HepG2 (cell line): Measurements from ENCODE around the gene TNNI2. TPM values are rescaled to one million over a fixed set of nuclear protein-coding genes. Genes with fewer than 3 reads are reported as not detected.
A peak's percentile ranks its signal among the peaks of the same experiment; 100 is the strongest.

ENCODE experiments used
- DPF2 ChIP-seq: sonication (generic); formaldehyde crosslinking; IDR thresholded peaks from 2 replicates; pipeline ENCODE4 v1.4.0; 2020; ENCODE audit warnings: mild to moderate bottlenecking, low read depth, missing genetic modification reagents, borderline replicate concordance
- FOXP4 ChIP-seq: sonication (generic); formaldehyde crosslinking; IDR thresholded peaks from 2 replicates; pipeline ENCODE4 v1.4.0; 2020; ENCODE audit warnings: missing genetic modification reagents
- HCFC1 ChIP-seq: fragments of 150-350 bp; IDR thresholded peaks from 2 replicates; pipeline ENCODE4 v1.6.1; 2014; ENCODE audit warnings: low read depth, low read length
- IKZF4 ChIP-seq: sonication (generic); formaldehyde crosslinking; IDR thresholded peaks from 2 replicates; pipeline ENCODE4 v1.5.1; 2020; ENCODE audit warnings: borderline replicate concordance, mild to moderate bottlenecking, low read depth, missing genetic modification reagents; ENCODE audit errors: not compliant biosample characterization
- KAT2B ChIP-seq: fragments of 150-350 bp; IDR thresholded peaks from 2 replicates; pipeline ENCODE4 v1.6.1; 2014; ENCODE audit warnings: low read depth, low read length, borderline replicate concordance
- NFATC3 ChIP-seq: sonication (generic); formaldehyde crosslinking; IDR thresholded peaks from 2 replicates; pipeline ENCODE4 v1.5.1; 2020; ENCODE audit warnings: mild to moderate bottlenecking, missing genetic modification reagents
- NFE2L2 ChIP-seq: fragments of 150-350 bp; IDR thresholded peaks from 2 replicates; pipeline ENCODE4 v1.6.1; 2014; ENCODE audit warnings: low read length
- NRL ChIP-seq: sonication (generic); formaldehyde crosslinking; IDR thresholded peaks from 2 replicates; pipeline ENCODE4 v1.5.0; 2020; ENCODE audit warnings: missing genetic modification reagents, mild to moderate bottlenecking, moderate library complexity, borderline replicate concordance
- REPIN1 ChIP-seq: sonication (generic); formaldehyde crosslinking; IDR thresholded peaks from 2 replicates; pipeline ENCODE4 v1.8.0; 2022; ENCODE audit warnings: missing genetic modification reagents, low read depth, mild to moderate bottlenecking, borderline replicate concordance
- TGIF2 ChIP-seq: IDR thresholded peaks from 2 replicates; pipeline ENCODE4 v1.6.1; 2016; ENCODE audit warnings: control low read depth, missing compliant biosample characterization
- ZFX ChIP-seq: sonication (generic); formaldehyde crosslinking; IDR thresholded peaks from 2 replicates; pipeline ENCODE4 v1.4.0; 2020; ENCODE audit warnings: mild to moderate bottlenecking, low read depth, missing genetic modification reagents, moderate library complexity
- ZNF205 ChIP-seq: IDR thresholded peaks from 2 replicates; pipeline ENCODE4 v1.6.1; 2018; ENCODE audit warnings: missing biosample characterization, missing genetic modification reagents
- ZNF644 ChIP-seq: IDR thresholded peaks from 2 replicates; pipeline ENCODE4 v1.6.1; 2016; ENCODE audit warnings: low read depth
- ZNF646 ChIP-seq: sonication (generic); formaldehyde crosslinking; IDR thresholded peaks from 2 replicates; pipeline ENCODE4 v1.9.0; 2021; ENCODE audit warnings: mild to moderate bottlenecking, missing genetic modification reagents
- ZNF652 ChIP-seq: IDR thresholded peaks from 2 replicates; pipeline ENCODE4 v1.6.1; 2016; ENCODE audit warnings: low read depth, borderline replicate concordance
- polyA plus RNA-seq, 8 experiments: library from polyadenylated mRNA; depleted of rRNA in 3 of 8; stranded (reverse) in 7 of 8; unstranded in 1 of 8; fragments of >200 nt; fragmentation: Illumina TruSeq in 4 of 8; extraction: Trizol in 4 of 8; gene quantifications; 2 replicates each; pipeline versions ENCODE4 v1.2.1 to v1.2.3, GENCODE V29; 2011 to 2016; ENCODE audit warnings: low read depth in 4 of 8, missing spikeins in 1 of 8, mixed read lengths in 1 of 8; ENCODE audit not compliant: insufficient read depth in 1 of 8
- total RNA-seq, 5 experiments: library from RNA; depleted of rRNA; stranded (reverse); fragments of >200 nt; fragmentation: Illumina TruSeq; extraction: Trizol; gene quantifications; 2 replicates each; pipeline ENCODE4 v1.2.3, GENCODE V29; 2016; ENCODE audit warnings: low read depth in 1 of 5
- TF ChIP-seq, protein P1 (sequence below): sonication (generic); formaldehyde crosslinking; IDR thresholded peaks from 2 replicates; pipeline ENCODE4 v1.5.0; 2020; ENCODE audit warnings: missing genetic modification reagents, mild to moderate bottlenecking, borderline replicate concordance
- TF ChIP-seq, protein P2 (sequence below): sonication (generic); formaldehyde crosslinking; conservative IDR thresholded peaks from 2 replicates; pipeline ENCODE4 v1.8.0; 2022; ENCODE audit warnings: mild to moderate bottlenecking, moderate library complexity, missing genetic modification reagents

TNNI2 gene
- total and polyA plus RNA-seq, 2 of the 13 experiments (the other 11 are each of a cell fraction or from before 2014, with no cell fraction given) = 7.2 to 12.0 TPM

DNA sequence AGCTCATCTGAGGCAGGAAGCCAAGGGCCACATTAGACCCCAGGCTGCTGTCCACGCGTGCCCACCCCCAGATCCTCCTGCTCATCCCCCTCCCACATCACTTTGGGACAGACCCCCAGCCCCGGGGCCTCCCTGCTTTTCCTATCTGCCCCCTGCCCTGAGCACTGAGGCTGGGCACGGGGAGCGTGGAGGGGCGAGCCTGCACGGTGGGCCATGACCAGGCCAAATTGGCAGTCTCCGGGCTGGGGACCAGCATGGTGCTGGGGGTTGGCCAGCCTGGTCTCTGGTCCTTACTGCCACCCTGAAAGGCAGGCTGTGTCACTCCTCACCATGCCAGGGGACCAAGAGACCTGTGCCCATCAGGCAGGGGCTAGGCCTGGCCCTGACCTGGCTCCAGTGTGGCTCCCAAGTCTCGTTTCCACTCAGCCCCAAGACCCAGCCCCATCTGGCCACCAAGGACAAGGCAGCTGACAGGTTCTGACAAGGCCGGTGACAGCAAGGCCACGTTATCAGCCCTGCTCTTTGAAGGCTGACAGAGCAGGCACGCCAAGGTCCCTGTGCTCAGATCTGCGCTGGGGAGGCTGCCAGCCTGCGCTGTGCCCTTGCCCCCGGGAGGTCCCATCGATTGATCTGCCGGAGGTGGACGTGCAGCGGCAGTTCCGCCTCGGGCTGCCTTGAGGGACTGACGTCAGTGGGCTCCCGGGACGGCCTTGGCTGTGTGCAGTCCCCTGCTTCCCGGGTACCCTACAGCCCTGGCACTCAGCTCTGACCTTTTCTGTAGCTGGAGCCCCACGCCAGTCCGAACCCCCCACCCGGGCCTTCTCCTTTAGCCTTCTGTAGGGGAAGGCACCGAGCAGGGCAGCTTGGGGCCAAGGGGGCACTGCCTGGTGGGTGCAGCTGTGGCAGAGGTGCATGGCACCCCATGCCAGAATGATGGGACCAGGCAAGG is 3.6 kb downstream of the TNNI2 start (continued):
- TF ChIP-seq ZNF646 (CRISPR knock-in tag) (no peak), NFATC3 (CRISPR knock-in tag) (no peak), FOXP4 (CRISPR knock-in tag) (peak; percentile 83), ZNF644 (CRISPR knock-in tag) (peak; percentile 58; the same call in 1 of the 2 replicates), IKZF4 (CRISPR knock-in tag) (peak; percentile 70), KAT2B (peak; percentile 21; the same call in 1 of the 2 replicates), ZNF205 (peak; percentile 90), DPF2 (CRISPR knock-in tag) (peak; percentile 92), ZNF652 (CRISPR knock-in tag) (no peak; the same call in 1 of the 2 replicates), TGIF2 (peak; percentile 88), NRL (peak; percentile 94), NFE2L2 (no peak), HCFC1 (no peak), ZFX (peak; percentile 96), REPIN1 (peak; percentile 81; the same call in 1 of the 2 replicates)
- TF ChIP-seq, protein P1, sequence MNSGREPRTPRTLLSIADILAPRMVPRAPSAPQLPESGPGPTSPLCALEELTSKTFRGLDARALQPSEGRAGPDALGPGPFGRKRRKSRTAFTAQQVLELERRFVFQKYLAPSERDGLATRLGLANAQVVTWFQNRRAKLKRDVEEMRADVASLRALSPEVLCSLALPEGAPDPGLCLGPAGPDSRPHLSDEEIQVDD (CRISPR knock-in tag) = peak; percentile 91
- TF ChIP-seq, protein P2, sequence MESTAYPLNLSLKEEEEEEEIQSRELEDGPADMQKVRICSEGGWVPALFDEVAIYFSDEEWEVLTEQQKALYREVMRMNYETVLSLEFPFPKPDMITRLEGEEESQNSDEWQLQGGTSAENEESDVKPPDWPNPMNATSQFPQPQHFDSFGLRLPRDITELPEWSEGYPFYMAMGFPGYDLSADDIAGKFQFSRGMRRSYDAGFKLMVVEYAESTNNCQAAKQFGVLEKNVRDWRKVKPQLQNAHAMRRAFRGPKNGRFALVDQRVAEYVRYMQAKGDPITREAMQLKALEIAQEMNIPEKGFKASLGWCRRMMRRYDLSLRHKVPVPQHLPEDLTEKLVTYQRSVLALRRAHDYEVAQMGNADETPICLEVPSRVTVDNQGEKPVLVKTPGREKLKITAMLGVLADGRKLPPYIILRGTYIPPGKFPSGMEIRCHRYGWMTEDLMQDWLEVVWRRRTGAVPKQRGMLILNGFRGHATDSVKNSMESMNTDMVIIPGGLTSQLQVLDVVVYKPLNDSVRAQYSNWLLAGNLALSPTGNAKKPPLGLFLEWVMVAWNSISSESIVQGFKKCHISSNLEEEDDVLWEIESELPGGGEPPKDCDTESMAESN (CRISPR knock-in tag) = no peak
